Thyroid gland (tissue), 4 donors: ENCODE data around the gene YES1.

Source experiments
- CTCF ChIP-seq, 6 experiments: fragments of 200-600 bp in 3 of 6; fragments of 450-650 bp in 3 of 6; sonication (generic) in 3 of 6; IDR thresholded peaks; one replicate each; pipeline ENCODE4 v1.5.1; 2016 to 2019; ENCODE audit warnings: antibody characterized with exemption in 6 of 6, mild to moderate bottlenecking in 2 of 6, inconsistent platforms in 1 of 6, moderate library complexity in 1 of 6
- POLR2A ChIP-seq, 2 donors: fragments of 450-650 bp; IDR thresholded peaks; one replicate each; pipeline ENCODE4 v1.6.1; 2017; ENCODE audit warnings: antibody characterized with exemption in 2 of 2, mild to moderate bottlenecking in 2 of 2, moderate library complexity in 1 of 2

- TF ChIP-seq CTCF (IDR thresholded peaks at IDR 0.05): no peak
- TF ChIP-seq POLR2A (IDR thresholded peaks at IDR 0.05): no peak
These were observed 57.4 kb downstream of the YES1 start for GRCh38 chr18:754656-755055.
